GM19023 (cell line): ENCODE measurements around the gene MLPH.
"Not testable (repeated sequence)": the region's sequence is repeated elsewhere in the genome, so short reads cannot be mapped to it uniquely, and the experiment has no call there.

Experiments
- ATAC-seq: cut with Tn5 transposase; IDR thresholded peaks from one replicate; pipeline ENCODE4 v1.9.1; 2021; ENCODE audit warnings: mild to moderate bottlenecking, moderate library complexity; ENCODE audit not compliant: unreplicated experiment

Gene MLPH

DNA sequence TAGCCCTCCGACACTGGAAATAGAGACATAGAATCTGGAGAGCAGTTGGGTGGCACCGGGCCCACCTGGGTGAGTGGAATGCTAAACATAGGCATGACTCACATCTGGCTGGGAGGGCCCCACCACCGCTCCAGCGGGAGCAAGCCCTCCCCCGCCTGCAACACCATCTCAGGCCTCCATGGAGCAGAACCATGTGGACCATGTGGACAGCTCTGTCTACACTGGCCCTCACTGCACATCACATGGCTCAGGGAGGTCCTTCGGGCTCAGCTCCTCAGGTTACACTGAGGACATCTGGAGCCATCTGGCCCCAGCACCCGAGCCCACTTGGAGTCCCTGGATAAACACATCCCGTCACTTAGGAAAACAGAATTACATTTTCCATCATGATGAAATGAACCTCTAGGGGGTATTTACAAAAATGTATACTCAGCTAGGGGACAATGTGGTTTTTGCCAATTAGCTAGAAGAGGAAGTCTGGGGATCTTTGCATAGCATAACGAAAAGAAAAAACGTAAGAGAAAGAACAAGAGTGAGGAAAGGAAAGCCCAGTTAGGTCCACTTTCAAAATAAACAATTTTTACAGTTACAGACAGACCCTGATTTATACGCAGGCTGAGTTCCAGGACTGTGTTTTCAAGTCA lies 30.7 kb upstream of the MLPH start:
- no peak for ATAC-seq

DNA sequence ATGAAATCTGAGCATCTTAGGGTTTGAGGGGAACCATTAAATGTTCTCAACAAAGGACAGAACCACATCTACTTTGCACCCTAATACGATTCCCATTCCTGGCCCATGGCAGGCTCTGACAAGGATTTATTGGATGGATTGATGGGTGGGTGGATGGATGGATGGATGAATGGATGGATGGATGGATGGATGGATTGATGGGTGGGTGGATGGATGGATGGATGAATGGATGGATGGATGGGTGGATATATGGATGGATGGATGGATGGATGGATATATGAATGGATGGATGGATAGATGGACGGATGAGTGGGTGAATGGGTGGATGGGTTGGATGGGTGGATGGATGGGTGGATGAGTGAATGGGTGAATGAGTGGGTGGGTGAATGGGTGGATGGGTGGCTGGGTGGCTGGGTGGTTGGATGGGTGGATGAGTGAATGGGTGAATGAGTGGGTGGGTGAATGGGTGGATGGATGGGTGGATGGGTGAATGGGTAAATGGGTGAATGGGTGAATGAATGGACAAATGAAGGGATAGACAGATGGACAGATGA lies 29.6 kb upstream of the MLPH start:
- ATAC-seq, result no peak

- ATAC-seq, result no peak
Observed at GRCh38 chr2:237458519-237458918, 28.5 kb upstream of the MLPH start.

- no peak for ATAC-seq
Observed at GRCh38 chr2:237459226-237459625, 27.8 kb upstream of the MLPH start.

GRCh38 chr2:237459741-237460174 lies 27.3 kb upstream of the MLPH start:
- ATAC-seq, result no peak

GRCh38 chr2:237464757-237465391 lies 22.2 kb upstream of the MLPH start:
- ATAC-seq, result no peak

GRCh38 chr2:237465515-237466148 lies 21.4 kb upstream of the MLPH start:
- ATAC-seq, result no peak

- no peak for ATAC-seq
Observed at GRCh38 chr2:237466211-237466610, 20.8 kb upstream of the MLPH start.

DNA sequence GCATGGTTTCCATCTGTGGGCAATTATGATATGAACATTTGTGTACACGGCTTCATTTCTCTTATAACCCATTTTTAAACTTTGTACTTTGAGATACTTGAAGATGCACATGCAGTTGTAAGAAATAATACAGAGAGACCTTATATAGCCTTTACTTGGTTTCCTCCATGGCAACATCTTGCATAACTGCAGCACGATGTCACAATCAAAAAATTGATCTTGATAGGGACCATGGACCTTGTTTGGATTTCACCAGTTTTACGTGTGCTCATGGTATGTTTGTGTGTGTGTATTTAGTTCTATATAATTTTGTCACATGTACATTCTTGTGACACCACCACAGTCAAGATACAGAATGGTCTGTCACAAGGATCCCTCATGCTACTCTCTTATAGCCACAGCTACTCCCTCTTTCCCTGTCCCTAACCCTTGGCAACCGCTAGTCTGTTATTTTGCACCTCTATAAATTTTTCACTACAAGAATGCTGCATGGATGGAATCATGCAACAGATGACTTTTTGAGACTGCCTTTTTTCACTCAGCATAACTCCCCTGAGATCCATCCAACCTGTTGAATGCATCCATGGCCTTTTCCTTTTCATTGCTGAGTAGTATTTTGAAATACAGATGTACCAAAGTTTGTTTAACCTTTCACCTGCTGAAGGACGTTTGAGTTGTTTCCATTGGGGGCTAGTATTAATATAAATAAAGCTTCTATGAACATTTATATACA lies 19.4 kb upstream of the MLPH start:
- ATAC-seq, result no peak

- not testable (repeated sequence) for ATAC-seq
Observed at GRCh38 chr2:237469410-237469809, 17.6 kb upstream of the MLPH start.

- ATAC-seq, result no peak
Observed at GRCh38 chr2:237469849-237470248, 17.2 kb upstream of the MLPH start.

GRCh38 chr2:237470914-237471313 lies 16.1 kb upstream of the MLPH start:
- ATAC-seq, result no peak

DNA sequence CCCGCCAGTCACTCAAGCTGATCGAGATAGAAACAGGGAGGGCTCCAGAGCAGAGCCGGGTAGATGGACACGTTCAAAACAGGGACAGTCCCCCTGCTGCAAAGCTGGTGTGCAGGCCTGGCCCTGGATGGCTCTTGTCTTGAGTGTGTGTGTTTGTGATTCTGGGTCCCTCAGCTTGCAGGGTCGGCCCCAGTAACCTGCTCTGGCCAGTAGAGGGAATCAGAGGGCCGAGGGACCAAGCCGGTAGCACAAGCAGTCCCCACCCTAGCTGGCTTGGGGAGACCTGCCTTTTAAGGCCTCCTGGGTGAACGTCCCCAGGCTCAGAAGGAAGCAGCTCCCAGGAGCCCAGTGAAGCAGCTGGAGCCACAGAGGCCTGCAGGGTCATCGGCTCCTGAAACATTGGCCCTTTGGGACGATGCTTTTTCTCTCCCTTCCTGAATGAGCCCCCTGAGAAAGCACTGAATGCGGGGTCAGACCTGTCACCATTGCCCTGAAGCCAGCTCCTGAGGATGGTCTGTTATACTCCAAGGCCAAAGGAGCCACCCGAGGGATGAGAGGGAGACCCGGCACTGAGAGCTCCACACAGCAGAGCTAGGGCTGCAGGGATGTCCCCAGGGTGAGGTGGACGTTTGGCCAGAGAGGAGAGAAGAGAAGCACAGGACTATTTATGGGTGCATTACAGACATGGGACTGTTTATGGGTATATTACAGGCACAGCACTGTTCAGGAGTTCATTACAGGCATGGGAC lies 15.4 kb upstream of the MLPH start:
- no peak for ATAC-seq

DNA sequence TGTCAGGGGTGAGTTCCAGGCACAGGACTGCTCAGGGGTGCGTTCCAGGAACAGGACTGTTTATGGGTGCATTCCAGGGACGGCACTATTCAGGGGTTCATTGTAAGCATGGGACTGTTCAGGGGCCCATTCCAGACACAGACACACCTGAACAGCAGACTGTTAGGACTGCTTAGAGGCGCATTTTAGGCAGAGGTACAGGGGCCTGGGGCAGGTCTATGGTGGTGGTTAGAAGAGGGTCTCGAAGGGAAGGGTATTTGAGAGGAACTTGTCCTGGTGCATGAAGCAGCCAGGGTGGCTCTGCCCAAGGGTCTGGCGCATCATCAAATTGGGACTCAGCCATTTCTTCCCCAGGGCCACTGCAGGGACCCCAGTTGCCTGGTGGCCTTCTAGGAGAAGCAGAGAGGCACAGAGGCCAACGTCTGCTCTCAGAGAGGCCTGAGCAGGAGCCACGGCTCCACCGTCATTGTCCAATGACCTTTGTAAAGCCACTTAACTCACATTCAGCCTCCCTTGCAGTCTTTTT lies 14.8 kb upstream of the MLPH start:
- ATAC-seq, result no peak

GRCh38 chr2:237472909-237473877 lies 13.9 kb upstream of the MLPH start:
- ATAC-seq, result no peak

DNA sequence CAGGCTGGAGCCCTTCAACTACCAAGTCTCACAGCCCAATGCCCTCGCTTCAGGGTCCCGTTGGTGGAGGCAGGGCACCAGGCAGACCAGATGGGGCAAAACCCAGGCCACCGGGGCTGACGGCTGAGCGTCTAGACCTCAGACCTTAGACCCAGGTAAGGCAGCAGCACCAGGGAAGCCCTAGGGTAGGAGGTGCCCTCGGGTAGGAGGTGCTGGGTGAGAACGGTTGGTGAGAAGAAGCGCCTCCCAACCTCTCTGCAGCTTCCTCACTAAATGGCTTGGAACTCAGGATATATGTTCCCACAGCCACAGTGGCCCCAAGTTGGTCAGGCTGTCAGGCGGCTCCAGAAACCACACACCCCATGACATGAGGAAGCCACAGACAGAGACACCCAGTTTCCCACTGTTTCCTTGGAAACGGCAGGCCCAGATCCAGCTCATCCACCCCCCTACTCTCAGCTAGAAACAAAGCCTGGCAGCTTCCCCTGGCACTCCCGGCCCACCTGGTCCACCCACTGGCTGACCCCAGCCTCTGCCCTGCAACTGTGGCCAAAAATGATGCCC lies 13.1 kb upstream of the MLPH start:
- ATAC-seq, result no peak

DNA sequence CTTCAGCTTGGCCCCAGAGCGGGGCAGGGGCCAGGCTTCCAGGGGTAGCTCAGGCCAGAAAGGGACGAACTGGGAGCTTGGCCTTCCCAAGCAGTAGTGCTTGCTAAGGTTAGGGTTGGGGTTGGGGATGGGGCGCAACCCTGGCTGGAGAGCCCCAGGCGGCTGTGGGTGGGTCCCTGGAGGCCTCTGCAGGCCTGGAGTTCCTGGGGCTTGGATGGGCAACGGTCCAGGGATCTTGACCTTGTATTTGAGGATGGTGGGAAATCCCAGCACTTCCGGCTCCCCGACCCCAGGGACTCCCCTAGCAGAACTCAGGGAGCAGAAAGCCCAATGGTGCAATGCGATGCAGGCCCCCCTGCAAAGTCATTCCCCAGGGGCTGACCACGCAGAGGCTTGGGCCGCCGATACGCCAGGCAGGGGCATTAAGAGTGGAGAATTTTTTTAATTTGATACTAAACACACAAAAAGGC lies 12.6 kb upstream of the MLPH start:
- no peak for ATAC-seq

- peak; percentile 79 for ATAC-seq
Observed at GRCh38 chr2:237474931-237475703, 11.9 kb upstream of the MLPH start.
